K562 (cell line): ENCODE data around the gene PACSIN2. TPM values are rescaled to one million over a fixed set of nuclear protein-coding genes. Genes with fewer than 3 reads are reported as not detected.

ENCODE experiments used
- ATAC-seq: fragments of 200-7000 bp; cut with Tn5 transposase; 3 replicates; pipeline ENCODE4 v1.9.1; 2020; ENCODE audit warnings: moderate library complexity
- BruUV-seq: library from RNA; stranded (reverse); fragments of 400-500 nt; replicated peaks from 2 replicates; lab custom pipeline; 2021; lab: Mats Ljungman, UMichigan
- CTCF ChIA-PET: fragments of 300-600 bp; formaldehyde crosslinking; extraction: SDS; loops from one replicate; lab custom pipeline; 2021; ENCODE audit warnings: low intra/inter-chr PET ratio; lab: Yijun Ruan, JAX
- POLR2A ChIA-PET: fragments of 300-600, 350-650 bp; sonication (Branson Sonifier 250); formaldehyde crosslinking; extraction: SDS; loops from one replicate; lab custom pipeline; 2021; ENCODE audit warnings: antibody characterized with exemption, inconsistent platforms; lab: Yijun Ruan, JAX
- DNase-seq, 4 experiments: peaks; one replicate each; pipeline versions ENCODE4 v3.0.0 to v3.0.0-alpha.2; 2011 to 2018; ENCODE audit warnings: low spot score in 3 of 4, mixed read lengths in 3 of 4; ENCODE audit errors: extremely low read depth in 1 of 4
- FAIRE-seq: peaks from 2 replicates; lab custom pipeline; 2011; peaks lifted over from hg19 to GRCh38; lab: Jason Lieb, UNC
- H2AFZ ChIP-seq: 2 replicates; pipeline ENCODE4 v1.6.0; 2011; ENCODE audit warnings: low read depth, low read length, control low read depth, inconsistent platforms
- H3K27ac ChIP-seq: fragments of 200-600 bp; 3 replicates; pipeline ENCODE4 v1.8.0; 2011; ENCODE audit warnings: low read depth, mild to moderate bottlenecking, control low read depth, inconsistent platforms, low read length, moderate library complexity, mixed read lengths; ENCODE audit errors: extremely low read depth
- H3K27me3 ChIP-seq, 2 experiments: fragments of 300-600 bp in 1 of 2; 2 replicates in 1 of 2; 3 replicates in 1 of 2; pipeline versions ENCODE4 v1.6.0 to v1.8.0; 2011; ENCODE audit warnings: inconsistent platforms in 2 of 2, low read length in 2 of 2, mild to moderate bottlenecking in 1 of 2, mixed read lengths in 1 of 2, moderate library complexity in 1 of 2; ENCODE audit not compliant: control insufficient read depth in 2 of 2, insufficient read depth in 2 of 2
- H3K36me3 ChIP-seq: fragments of 300-600 bp; 3 replicates; pipeline ENCODE4 v1.8.0; 2011; ENCODE audit warnings: mild to moderate bottlenecking, low read length, inconsistent platforms; ENCODE audit not compliant: control insufficient read depth, insufficient read depth
- H3K4me1 ChIP-seq, 2 experiments: fragments of 200-600 bp in 1 of 2; replicated peaks in 1 of 2; 2 replicates in 1 of 2; 3 replicates in 1 of 2; pipeline versions ENCODE4 v1.5.1 to v1.8.0; 2011; ENCODE audit warnings: inconsistent platforms in 2 of 2, low read length in 2 of 2, mild to moderate bottlenecking in 1 of 2, mixed read lengths in 1 of 2, moderate library complexity in 1 of 2; ENCODE audit not compliant: control insufficient read depth in 2 of 2, insufficient read depth in 2 of 2
- H3K4me2 ChIP-seq: 2 replicates; pipeline ENCODE4 v1.6.1; 2011; ENCODE audit warnings: low read length, control low read depth, inconsistent platforms, mixed read lengths; ENCODE audit not compliant: insufficient read depth
- H3K4me3 ChIP-seq: fragments of 200-600 bp; sonication (generic), shearing (Covaris generic); 2 replicates; pipeline ENCODE4 v1.5.1; 2016; ENCODE audit warnings: control low read depth, inconsistent platforms
- H3K79me2 ChIP-seq: fragments of 200-600 bp; 3 replicates; pipeline ENCODE4 v1.8.0; 2011; ENCODE audit warnings: low read length, inconsistent platforms; ENCODE audit not compliant: control insufficient read depth, insufficient read depth
- H3K9ac ChIP-seq, 2 experiments: 2 replicates each; pipeline versions ENCODE4 v1.6.0 to v1.6.1; 2011; ENCODE audit warnings: low read depth in 2 of 2, low read length in 2 of 2, control low read depth in 1 of 2, inconsistent platforms in 1 of 2, mild to moderate bottlenecking in 1 of 2, mixed read lengths in 1 of 2; ENCODE audit not compliant: insufficient read depth in 1 of 2
- H3K9me1 ChIP-seq: one replicate; pipeline ENCODE4 v1.6.0; 2011; ENCODE audit warnings: inconsistent platforms, mild to moderate bottlenecking, low read length, moderate library complexity; ENCODE audit not compliant: control insufficient read depth, insufficient read depth
- H3K9me3 ChIP-seq: replicated peaks from 2 replicates; pipeline ENCODE4 v1.5.1; 2011; ENCODE audit warnings: low read depth, low read length, inconsistent platforms; ENCODE audit not compliant: control insufficient read depth, insufficient read depth
- H4K20me1 ChIP-seq: replicated peaks from 2 replicates; pipeline ENCODE4 v1.6.1; 2011; ENCODE audit warnings: low read length, inconsistent platforms, mixed read lengths; ENCODE audit not compliant: control insufficient read depth, insufficient read depth
- BHLHE40 ChIP-seq: IDR thresholded peaks from 2 replicates; pipeline ENCODE4 v1.6.1; 2011; ENCODE audit warnings: low read length, improper control_type of control experiment
- CC2D1A ChIP-seq: fragments of 450-650 bp; IDR thresholded peaks from 2 replicates; pipeline ENCODE4 v1.6.1; 2017; ENCODE audit warnings: mild to moderate bottlenecking
- ETV6 ChIP-seq, 3 experiments: fragments of 150-350 bp in 1 of 3; sonication (generic) in 1 of 3; formaldehyde crosslinking in 1 of 3; IDR thresholded peaks; 2 replicates each; pipeline versions ENCODE4 v1.6.1 to v1.8.0; 2014 to 2022; ENCODE audit warnings: borderline replicate concordance in 2 of 3, low read depth in 2 of 3, antibody characterized with exemption in 1 of 3, low read length in 1 of 3, mild to moderate bottlenecking in 1 of 3, missing genetic modification reagents in 1 of 3
- GTF2E2 ChIP-seq: fragments of 200-800 bp; sonication (Bioruptor generic); IDR thresholded peaks from 2 replicates; pipeline ENCODE4 v1.6.1; 2016; ENCODE audit warnings: missing genetic modification characterization, missing compliant biosample characterization
- HDAC2 ChIP-seq: fragments of 450-650 bp; IDR thresholded peaks from 2 replicates; pipeline ENCODE4 v1.6.1; 2016; ENCODE audit warnings: mild to moderate bottlenecking
- JUN ChIP-seq, 2 experiments: sonication (generic) in 1 of 2; formaldehyde crosslinking in 1 of 2; IDR thresholded peaks; 2 replicates each; pipeline versions ENCODE4 v1.6.1 to v1.8.0; 2012 to 2022; ENCODE audit warnings: borderline replicate concordance in 2 of 2, mild to moderate bottlenecking in 2 of 2, improper control_type of control experiment in 1 of 2, low read depth in 1 of 2, low read length in 1 of 2, missing genetic modification reagents in 1 of 2
- MECOM ChIP-seq: fragments of 250-450 bp; sonication (Bioruptor Pico); IDR thresholded peaks from 2 replicates; pipeline ENCODE4 v1.8.0; 2022; ENCODE audit warnings: inconsistent platforms
- PHB ChIP-seq: fragments of 250-450 bp; sonication (Bioruptor Pico); IDR thresholded peaks from 2 replicates; pipeline ENCODE4 v1.5.0; 2021
- RNF2 ChIP-seq: sonication (generic); IDR thresholded peaks from 2 replicates; pipeline ENCODE4 v1.6.1; 2016
- SMAD1 ChIP-seq: fragments of 150-350 bp; IDR thresholded peaks from 2 replicates; pipeline ENCODE4 v1.6.1; 2014; ENCODE audit warnings: low read length, low read depth; ENCODE audit not compliant: partially characterized antibody
- SNIP1 ChIP-seq: fragments of 450-650 bp; IDR thresholded peaks from 2 replicates; pipeline ENCODE4 v1.7.1; 2017; ENCODE audit warnings: low read depth, mild to moderate bottlenecking
- SRSF3 ChIP-seq: fragments of 200-400 bp; formaldehyde crosslinking; IDR thresholded peaks from 2 replicates; pipeline ENCODE4 v1.6.1; 2016; ENCODE audit warnings: mild to moderate bottlenecking, low read length, moderate library complexity; ENCODE audit not compliant: insufficient read depth
- ZEB2 ChIP-seq: fragments of 450-650 bp; IDR thresholded peaks from 2 replicates; pipeline ENCODE4 v1.6.1; 2016
- ZNF134 ChIP-seq: fragments of 250-450 bp; sonication (Bioruptor Pico); conservative IDR thresholded peaks from 2 replicates; pipeline ENCODE4 v1.4.0; 2020
- ZNF253 ChIP-seq: fragments of 250-450 bp; sonication (Bioruptor Pico); conservative IDR thresholded peaks from 2 replicates; pipeline ENCODE4 v1.6.1; 2021; ENCODE audit warnings: mild to moderate bottlenecking
- WGBS: fragments of 100-300 bp; shearing (Covaris generic); methylation state at CpG from one replicate; pipeline ENCODE4 v1.1.6; 2016; ENCODE audit warnings: low coverage, mixed read lengths; ENCODE audit not compliant: insufficient coverage; ENCODE audit errors: missing lambda C conversion rate; 5-methylcytosine and 5-hydroxymethylcytosine counted together
- in situ Hi-C: fragments of 300-500 bp; cut with MboI; formaldehyde crosslinking; loops from 4 replicates; pipeline ENCODE4 v1.15.0; 2018; ENCODE audit warnings: inconsistent platforms, mixed read lengths
- intact Hi-C: fragments of 100-400 bp; cut with micrococcal nuclease; formaldehyde crosslinking; loops from 2 replicates; pipeline ENCODE4 v1.14.2; 2022
- polyA plus RNA-seq, 8 experiments: library from polyadenylated mRNA; depleted of rRNA in 4 of 8; stranded (reverse) in 5 of 8; unstranded in 3 of 8; fragments of >200 nt; fragmentation: Nextera tagmentation in 2 of 8; fragmentation: Illumina TruSeq in 1 of 8; extraction: Ambion mirVana in 2 of 8; extraction: Trizol in 1 of 8; gene quantifications; 2 replicates each; pipeline versions ENCODE4 v1.2.1 to v1.2.3, GENCODE V29; 2011 to 2014; ENCODE audit warnings: inconsistent platforms in 1 of 8, missing spikeins in 1 of 8
- total RNA-seq, 7 experiments: library from RNA; depleted of rRNA in 6 of 7; stranded (reverse); fragments of >200 nt in 6 of 7; fragmentation: Illumina TruSeq in 2 of 7; extraction: Trizol in 2 of 7; gene quantifications; 2 replicates each; pipeline versions ENCODE4 v1.2.1 to v1.2.3, GENCODE V29; 2011 to 2021; ENCODE audit warnings: low replicate concordance in 1 of 7
- TF ChIP-seq, protein P1 (sequence below): fragments of 250-450 bp; sonication (Bioruptor Pico); IDR thresholded peaks from 2 replicates; pipeline ENCODE4 v1.5.0; 2020; ENCODE audit warnings: mild to moderate bottlenecking
- TF ChIP-seq, protein P2 (sequence below): sonication (generic); formaldehyde crosslinking; IDR thresholded peaks from 2 replicates; pipeline ENCODE4 v1.8.0; 2022; ENCODE audit warnings: missing genetic modification reagents, mild to moderate bottlenecking, moderate library complexity, borderline replicate concordance

PACSIN2 gene
- total and polyA plus RNA-seq, 9 of the 15 experiments (the other 6 are each of a cell fraction or from before 2014, with no cell fraction given) = 0.45 to 45.1 (median 23.9) TPM

DNA sequence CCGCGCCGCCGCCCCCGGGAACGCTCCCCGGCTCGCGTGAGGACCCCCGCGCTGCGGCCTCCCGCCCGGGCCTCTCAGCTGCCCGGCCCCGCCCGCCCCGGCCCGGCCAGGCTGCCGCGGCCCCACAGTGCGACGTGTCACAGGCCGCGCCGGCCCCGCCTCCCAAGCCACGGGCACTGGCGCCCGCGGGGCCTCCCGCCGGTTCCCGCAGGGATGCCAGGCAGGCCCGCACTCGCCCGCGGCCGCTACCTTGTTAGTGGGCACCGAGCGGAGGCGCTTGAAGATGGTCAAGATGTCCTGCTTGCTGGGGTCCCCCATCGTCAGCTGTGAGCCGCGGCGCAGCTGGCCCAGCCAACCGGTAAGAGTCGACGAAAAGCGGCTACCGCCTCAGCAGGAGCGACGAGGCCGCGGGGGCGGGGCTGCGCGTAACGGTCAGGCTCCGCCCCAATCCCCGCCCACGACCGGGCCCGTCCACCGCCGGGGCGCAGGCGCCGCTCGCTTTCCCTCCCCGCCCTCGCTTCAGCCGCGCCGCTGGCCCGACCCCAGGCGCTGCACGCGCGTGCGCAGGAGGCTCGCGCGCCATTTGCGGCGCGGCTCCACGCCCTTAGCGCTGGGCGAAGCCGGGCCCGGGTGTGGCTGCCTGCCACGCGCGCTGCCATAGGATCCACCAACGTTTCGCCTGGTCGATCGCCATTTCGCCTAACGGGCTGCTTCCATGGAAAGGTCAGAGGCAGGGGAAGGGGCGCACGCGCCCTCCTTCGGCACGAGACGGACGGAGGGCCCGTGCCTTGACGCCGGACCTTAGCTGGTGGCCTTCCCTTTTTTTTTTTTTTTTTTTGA, 157.9 kb downstream of the PACSIN2 start, which contains the start of gene ARFGAP3:
ARFGAP3 (minus strand) TSS at position 409 of the 840 bp plus-strand sequence; CDS start at position 318, 91 bp downstream.
- CTCF ChIA-PET = no interaction called here
- in situ Hi-C loops = no loop called here
- no peak for TF ChIP-seq HDAC2
- TF ChIP-seq, protein P1, sequence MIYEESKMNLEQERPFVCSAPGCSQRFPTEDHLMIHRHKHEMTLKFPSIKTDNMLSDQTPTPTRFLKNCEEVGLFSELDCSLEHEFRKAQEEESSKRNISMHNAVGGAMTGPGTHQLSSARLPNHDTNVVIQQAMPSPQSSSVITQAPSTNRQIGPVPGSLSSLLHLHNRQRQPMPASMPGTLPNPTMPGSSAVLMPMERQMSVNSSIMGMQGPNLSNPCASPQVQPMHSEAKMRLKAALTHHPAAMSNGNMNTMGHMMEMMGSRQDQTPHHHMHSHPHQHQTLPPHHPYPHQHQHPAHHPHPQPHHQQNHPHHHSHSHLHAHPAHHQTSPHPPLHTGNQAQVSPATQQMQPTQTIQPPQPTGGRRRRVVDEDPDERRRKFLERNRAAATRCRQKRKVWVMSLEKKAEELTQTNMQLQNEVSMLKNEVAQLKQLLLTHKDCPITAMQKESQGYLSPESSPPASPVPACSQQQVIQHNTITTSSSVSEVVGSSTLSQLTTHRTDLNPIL (CRISPR knock-in tag) = no peak
- no peak for TF ChIP-seq ZNF134 (CRISPR knock-in tag)
- no peak for TF ChIP-seq ETV6 (IDR thresholded peaks at IDR 0.05; ENCODE audit: borderline replicate concordance in 1 of 2, low read depth in 2 of 2, low read length in 1 of 2)
- TF ChIP-seq ETV6 (CRISPR knock-in tag; IDR thresholded peaks at IDR 0.05; ENCODE audit: borderline replicate concordance) = peak; percentile 76; the same call in 1 of the 2 replicates
- TF ChIP-seq, protein P2, sequence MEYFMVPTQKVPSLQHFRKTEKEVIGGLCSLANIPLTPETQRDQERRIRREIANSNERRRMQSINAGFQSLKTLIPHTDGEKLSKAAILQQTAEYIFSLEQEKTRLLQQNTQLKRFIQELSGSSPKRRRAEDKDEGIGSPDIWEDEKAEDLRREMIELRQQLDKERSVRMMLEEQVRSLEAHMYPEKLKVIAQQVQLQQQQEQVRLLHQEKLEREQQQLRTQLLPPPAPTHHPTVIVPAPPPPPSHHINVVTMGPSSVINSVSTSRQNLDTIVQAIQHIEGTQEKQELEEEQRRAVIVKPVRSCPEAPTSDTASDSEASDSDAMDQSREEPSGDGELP (CRISPR knock-in tag) = peak; percentile 95
- no peak for TF ChIP-seq GTF2E2 (tag)
- no peak for TF ChIP-seq MECOM
- peak; percentile 77; the same call in 1 of the 2 replicates for TF ChIP-seq RNF2
- no peak for TF ChIP-seq SMAD1
- TF ChIP-seq SRSF3 = no peak
- TF ChIP-seq ZNF253 = no peak
- TF ChIP-seq PHB = no peak
- TF ChIP-seq CC2D1A = no peak
- TF ChIP-seq JUN (IDR thresholded peaks at IDR 0.05; ENCODE audit: borderline replicate concordance, low read depth, low read length) = peak; percentile 34; the same call in 1 of the 2 replicates
- 0 out of 2 replicates have a peak, but pooled peaks have one; percentile 45 for TF ChIP-seq JUN (CRISPR knock-in tag; IDR thresholded peaks at IDR 0.05; ENCODE audit: borderline replicate concordance)
- TF ChIP-seq ZEB2 = no peak
- TF ChIP-seq BHLHE40 = no peak; the same call in 1 of the 2 replicates
- no peak for TF ChIP-seq SNIP1

More for the DNA sequence above, 157.9 kb downstream of the PACSIN2 start, which contains the start of gene ARFGAP3:
- Histone ChIP-seq H3K36me3 (no peaks in the 10 kb centered on the region), H3K27ac (peak within 1 kb of the TSS; percentile 81), H3K4me2 (peak within 1 kb of the TSS; percentile 86), H3K4me1 (peaks cover 8 to 17% of the 10 kb centered on the region in 2 experiments; a peak in 4 of 5 replicates), H2AFZ (peak within 1 kb of the TSS; percentile 93), H3K27me3 (no peaks in the 10 kb centered on the region), H3K79me2 (peaks cover 24% of the 10 kb centered on the region), H3K4me3 (peak within 1 kb of the TSS; percentile 54), H3K9me3 (no peaks in the 10 kb centered on the region), H4K20me1 (no peaks in the 10 kb centered on the region), H3K9ac (peak within 1 kb of the TSS; percentile 76 to 92), H3K9me1 (no peaks in the 10 kb centered on the region)
- ATAC-seq = peak; percentile 98
- peak; percentile 89 to 99 (median 98) for DNase-seq
- WGBS = under 1% methylated on average over 57 of the region's 111 CpGs
- intact Hi-C loops = no loop called here
- BruUV-seq = no TSS peak
- POLR2A ChIA-PET = interaction anchor here (0.6 to 1.5 kb wide), 5 partner anchors 11 to 917 kb away, joined by 3 to 6 read pairs (median 4); no protein-coding TSS in a partner anchor
- FAIRE-seq = peak; percentile 70
